HG02943 (cell line): Measurements from ENCODE around the gene CFAP46.

Source experiments
- ATAC-seq: cut with Tn5 transposase; IDR thresholded peaks from one replicate; pipeline ENCODE4 v1.9.1; 2021; ENCODE audit warnings: mild to moderate bottlenecking, low read depth, moderate library complexity; ENCODE audit not compliant: unreplicated experiment

CFAP46 gene

DNA sequence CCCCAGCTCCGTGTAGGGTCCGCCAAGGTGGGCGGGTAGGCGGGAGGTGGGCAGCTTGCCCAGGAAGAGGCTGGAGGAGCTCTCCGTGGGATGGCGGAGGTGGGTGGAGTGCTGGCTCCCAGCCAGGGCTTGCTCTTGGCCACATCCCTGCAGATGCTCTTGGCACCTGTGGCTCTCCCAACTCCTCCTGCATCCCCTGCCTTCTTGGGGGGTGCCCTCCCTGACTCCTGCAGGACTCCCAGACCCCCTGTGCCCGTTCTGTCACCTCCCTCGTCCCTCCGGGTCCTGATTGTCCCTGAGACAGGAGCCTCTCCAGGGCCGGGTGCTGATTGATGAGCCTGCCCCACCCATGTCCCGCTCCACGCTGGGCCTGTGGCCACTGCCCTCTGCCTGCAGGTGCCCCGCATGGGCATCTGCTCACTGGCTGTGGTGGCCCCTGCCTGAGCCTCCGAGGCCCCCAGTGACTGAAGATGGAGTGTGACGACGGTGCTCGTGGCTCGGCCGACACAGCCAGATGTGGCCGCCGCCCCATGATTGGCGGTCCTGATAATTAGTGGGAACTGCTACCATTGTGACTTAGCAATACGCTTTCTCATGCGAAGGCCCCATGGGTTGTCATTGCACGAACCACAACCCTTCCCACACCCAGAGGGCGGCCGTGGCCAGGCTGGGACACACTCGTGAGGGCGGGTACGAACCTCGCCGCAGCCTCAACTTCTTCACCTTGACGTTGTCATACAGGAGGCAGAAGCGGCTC is 23.6 kb downstream of the CFAP46 start:
- no peak for ATAC-seq

DNA sequence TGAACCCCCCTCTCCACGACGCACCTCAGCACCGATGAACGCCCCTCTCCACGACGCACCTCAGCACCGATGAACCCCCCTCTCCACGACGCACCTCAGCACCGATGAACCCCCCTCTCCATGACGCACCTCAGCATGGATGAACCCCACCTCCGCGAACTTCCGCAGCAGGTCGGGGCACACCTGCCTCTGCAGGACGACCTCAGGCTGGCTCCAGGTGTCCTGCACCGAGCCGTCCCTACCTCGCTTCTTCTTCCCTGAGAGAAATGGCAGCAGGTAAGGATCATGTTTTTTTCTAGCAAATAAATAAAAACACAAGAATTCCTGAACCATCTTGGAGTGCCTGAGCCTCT is 24.1 kb downstream of the CFAP46 start:
- no peak for ATAC-seq

DNA sequence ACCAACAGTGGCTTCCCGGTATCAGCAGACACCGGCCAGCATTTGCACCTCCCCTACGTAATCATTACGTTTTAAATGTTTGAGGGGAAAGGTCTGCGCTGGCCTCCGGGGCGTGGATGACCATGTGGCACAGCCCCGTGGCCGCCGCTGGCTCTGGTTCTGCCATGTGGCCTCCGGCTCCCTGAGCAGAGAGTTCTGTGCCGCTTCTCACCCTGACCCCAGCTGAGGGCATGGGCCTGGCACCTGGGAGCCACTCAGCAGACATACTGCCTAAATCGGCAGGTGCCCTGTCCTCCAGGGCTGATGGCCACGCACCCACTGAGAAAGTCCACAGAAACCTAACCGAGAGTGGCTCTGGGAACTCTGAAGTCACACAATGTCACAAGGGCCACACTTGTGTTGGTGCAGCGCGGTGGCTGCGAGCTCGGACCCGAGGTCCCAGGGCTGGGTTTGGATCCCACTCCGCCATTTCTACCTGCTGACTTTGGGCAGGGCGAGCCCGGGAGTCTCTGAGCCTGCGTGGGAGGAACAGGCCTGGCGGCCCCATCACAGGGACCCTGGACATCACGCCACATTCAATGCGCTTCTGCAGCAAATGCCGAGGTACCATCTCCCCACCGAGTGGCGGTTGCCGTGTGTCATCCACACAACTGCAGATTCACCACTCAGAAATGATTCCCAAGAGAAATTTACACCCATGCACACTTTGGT is 25.3 kb downstream of the CFAP46 start:
- no peak for ATAC-seq

DNA sequence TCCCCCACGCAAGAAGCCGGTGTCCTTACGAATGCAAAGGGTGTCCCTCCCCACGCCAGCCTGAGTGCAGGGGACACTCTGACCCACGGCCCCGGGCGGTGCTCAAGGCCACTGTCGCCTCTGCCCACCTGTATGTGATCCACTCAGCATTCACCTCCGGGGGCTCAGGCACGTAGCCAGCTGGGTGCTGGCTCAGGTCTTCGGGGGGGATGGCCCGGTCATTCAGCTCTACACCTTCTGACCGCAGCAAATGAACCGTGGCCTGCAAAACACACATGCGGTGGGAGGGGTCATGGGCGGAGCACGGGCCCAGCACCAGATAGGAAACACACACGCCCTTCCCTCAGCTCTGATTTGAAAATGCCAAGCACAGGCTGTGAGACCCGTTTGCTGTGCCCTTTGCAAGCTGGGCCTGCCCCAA is 25.9 kb downstream of the CFAP46 start:
- no peak for ATAC-seq

DNA sequence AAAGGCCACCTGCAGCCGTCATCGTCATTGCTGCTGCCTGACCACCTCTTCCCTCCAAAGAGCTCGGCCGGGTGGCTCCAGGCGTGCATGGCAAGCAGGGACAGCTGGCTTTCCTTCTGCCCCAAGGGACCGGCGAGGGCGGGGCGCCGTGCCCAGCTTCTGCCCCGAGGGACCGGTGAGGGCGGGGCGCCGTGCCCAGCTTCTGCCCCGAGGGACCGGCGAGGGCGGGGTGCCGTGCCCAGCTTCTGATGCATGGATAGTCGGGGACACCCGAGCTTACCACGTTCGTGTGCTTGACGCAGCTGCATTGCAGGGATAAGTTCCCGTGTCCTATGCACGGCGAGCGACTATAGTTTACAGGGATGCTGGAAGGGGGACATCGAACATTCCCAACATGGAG is 27.0 kb downstream of the CFAP46 start:
- ATAC-seq: no peak

DNA sequence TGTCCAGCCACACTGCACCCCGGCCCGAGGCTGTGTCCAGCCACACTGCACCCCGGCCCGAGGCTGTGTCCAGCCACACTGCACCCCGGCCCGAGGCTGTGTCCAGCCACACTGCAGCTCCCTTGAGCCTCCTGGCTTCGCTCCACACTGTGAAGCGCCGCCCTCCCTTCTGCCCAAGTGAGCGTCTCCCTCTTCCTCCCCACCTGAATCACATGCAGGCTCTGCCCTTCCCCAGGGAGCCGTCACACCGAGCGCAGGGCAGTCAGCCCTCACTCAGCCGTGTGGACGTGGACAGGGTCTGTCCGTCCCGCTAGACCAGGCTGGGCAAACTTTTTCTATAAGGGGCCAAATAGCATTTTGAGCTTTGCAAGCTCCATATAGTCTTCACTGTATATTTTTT is 27.6 kb downstream of the CFAP46 start:
- ATAC-seq: no peak

DNA sequence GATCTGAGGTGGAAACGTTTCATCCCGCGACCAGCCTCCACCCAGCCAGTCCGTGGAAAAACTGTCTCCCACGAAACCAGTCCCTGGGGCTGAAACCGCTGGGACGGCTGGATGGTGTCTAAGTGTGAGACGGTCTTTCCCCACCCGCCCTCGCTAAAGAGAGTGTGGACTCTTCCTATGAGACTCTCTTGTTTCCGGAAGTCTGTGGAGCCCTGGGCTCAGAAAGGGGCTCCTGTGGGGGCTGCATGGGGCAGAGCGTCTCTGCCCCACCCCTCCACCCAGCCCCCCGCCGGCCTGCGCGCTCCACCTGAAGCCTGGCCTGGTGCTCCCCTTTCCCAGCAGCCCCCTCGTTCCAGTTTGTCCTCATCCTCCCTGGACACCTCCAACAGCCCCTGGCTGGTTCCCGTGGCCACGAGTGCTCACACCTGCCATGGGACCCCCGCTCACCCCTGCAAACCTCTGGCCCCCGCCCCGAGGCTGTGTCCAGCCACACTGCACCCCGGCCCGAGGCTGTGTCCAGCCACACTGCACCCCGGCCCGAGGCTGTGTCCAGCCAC is 28.7 kb downstream of the CFAP46 start:
- no peak for ATAC-seq

DNA sequence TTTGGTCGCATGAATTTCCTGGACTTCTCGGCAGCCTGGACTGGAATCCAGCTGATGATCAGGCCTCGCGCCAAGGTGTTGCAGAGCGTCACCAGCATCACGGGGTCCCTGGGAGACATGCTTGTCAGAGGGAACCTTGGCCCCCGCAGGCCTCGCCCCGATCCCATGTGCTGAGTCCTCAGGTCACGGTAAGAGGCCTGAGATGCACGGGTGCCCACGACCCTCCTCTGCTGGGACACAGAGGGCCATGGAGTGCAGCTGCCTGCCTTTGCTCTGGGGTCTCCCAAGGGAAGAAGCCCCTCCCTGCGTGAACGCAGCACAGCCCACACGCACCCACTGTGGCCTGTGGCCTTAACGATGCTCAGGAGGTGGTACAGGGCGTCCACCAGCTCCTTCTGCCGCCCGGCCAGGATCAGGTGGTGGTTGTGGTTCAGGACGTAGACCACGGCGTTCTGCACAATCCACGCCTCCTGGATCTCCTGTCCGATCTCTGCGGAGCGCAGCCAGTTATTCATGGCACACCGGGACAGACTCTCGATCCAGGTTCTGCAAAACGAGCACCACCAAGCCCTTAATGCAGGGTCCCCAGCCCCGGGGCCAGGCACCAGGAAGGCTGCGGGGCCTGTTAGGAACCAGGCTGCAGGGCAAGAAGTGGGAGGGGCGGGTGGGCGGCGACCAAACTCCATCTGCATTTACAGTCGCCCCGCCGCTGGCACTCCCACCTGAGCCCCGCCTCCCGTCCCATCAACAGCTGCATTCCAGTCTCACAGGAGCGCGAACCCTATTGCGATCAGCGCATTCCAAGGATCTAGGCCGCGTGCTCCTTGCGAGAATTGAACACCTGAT is 29.4 kb downstream of the CFAP46 start:
- ATAC-seq: no peak

DNA sequence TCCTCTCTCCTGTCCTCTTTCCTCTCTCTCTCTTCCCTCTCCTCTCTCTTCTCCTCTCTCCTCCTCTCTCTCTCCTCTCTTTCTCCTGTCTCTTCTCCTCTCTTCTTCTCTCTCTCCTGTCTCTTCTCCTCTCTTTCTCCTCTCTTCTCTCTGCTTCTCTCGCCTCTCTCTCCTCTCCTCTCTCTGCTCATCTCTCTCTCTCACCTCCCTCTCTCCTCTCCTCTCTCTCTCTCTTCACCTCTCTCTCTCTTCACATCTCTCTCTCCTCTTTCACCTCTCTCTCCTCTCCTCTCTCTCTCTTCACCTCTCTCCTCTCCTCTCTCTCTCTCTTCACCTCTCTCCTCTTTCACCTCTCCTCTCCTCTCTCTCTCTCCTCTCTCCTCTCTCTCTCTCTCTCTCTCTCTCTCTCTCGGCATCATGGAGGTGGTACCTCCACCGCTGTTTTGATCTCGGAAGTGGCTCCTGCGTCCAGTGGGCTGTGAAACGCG is 30.1 kb downstream of the CFAP46 start:
- no peak for ATAC-seq

DNA sequence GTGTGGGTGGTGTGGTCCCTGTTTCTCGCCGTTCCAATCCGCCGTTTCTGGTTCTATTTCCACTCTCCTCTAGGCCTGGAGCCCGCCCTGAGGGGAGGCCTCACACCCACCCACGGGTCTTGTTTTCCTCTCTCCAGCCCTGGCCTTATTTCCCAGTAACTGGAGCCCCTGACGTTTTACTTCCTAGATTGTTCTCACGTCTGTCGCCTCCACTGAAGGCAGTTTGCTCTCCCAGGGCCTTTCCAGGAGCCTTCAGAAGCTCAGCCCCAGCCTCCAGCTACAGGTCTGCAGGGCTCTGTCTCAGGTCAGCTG is 30.6 kb downstream of the CFAP46 start:
- ATAC-seq: no peak

DNA sequence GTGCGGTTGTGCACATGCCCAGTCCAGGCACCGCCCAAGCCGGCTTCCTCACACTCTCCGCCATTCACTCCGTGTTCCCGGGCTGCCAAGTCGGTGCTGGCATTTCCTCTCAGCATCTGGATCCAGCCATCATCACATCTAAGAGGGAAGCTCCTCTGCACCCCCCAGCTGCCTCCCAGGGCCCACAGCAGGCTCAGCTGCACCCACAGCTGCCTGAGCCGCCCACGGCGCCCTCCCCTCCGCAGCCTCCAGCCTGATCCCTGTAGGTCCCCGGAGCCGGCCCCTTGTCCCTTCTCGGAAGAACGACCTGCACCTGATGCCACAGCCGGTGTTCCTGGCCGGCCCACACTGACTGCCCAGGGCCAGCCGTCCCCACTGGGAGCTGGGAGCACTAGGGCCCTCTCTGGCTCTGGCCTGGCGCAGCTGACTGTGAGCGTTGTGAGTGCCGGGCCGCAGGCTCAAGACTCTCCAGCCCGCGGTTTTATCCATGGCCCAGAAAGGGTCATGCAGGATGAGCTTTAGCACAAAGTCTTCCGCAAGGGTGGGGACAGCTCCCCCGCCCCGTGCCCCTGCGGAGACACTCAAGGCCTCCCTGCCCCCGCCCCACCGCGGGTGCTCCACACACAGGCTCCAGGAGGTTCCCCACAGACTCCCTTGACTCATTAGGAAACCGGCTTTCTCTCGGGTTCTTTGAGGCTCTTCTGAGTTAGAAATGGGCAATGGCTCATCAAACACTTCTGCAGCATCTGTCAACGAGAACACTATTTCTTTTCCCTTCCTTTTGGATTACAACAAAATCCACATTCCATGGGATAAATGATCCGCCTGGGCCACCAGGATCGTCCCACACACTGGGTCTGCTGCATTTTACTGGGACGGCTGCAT is 31.2 kb downstream of the CFAP46 start:
- no peak for ATAC-seq

DNA sequence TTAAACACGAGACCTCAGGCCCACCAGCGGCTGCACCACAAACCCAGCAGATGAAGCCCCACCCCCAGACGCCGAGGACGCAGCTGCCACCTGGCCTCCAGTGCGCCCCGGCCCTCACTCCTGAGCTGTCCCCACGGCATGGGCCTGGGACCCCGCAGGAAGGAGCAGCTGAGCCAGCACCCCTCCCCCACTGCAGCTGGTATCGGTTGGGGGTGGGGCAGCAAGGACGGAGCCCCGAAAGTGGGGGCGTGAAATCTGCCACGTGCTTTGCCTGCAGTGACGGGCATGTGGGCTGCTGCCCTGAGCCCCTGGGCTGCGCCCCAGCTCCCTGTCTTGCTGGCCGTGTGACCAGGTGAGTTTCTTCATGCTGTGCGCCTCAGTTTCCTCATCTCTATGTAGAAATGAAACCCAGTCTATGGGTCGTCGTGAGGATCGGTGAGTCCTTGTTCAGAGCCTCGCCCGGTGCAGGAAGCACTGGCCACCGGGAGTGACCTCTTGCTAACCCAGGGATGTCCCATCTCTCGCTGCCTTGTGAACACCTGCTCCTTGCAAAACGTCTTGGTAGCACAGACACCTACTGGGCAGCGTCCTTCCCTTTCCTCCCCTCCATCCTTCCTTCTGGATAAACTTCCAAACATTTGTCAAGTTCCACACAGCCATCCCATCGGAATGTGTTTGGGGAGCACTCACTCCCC is 32.0 kb downstream of the CFAP46 start:
- no peak for ATAC-seq

DNA sequence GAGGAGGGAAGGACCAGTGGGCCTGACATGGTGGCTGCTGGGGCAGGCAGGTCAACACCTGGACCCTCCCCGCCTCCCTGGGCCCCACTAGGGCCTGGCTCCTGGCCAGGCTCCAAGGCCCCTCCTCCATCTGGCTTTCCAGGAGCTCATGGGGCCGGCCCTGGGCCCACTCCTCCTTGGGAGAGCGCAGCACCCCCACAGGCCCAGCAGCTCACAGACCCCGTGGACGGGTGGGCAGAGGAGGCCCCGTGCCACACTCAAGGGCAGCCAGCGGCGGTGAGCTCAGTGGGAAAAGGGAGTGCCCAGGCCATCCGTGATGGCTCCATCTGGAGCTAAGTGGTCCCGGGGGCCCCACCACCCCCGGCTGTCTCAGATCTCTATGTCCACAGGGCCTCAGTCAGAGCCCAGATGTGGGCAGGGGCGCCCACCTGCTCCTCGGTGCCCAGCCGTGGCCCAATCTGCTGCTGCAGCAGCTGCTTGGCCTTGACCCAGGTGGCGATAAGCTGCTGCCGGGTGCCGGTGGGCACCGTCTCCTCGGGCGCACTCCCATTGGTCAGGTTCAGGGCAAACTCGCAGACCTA is 32.8 kb downstream of the CFAP46 start:
- no peak for ATAC-seq

DNA sequence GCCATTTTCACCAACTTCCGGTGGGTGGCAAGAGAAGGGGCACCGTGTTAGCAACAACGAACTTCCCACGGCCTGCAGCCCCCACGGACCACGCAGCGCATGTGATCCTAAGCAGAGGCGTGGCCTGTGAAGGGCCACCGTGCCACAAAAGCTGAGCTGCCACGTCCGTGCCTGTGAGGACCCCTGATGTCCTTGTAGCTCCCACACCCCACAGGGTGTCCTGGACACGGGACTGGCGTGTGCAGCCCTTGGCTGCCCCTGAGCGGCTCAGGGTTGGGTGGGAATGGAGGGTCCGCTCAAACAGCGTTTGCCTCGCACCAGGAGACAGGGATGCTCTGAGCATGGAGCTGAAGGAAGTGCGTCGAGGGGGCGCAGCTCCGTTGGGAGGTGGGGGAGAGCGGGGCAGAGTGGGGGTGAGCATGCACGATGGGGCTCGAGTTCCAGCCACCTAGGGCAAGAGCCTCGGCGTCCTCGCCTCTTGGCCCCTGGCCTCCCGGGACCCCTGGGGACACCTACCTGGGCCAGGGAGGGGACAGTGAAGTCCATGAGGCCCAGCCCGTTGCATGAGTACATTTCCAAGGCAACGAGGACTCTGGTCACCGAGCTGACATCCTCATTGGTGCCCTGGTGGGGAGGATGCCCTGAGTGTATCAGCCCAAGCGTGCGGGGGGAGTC is 33.6 kb downstream of the CFAP46 start:
- no peak for ATAC-seq

DNA sequence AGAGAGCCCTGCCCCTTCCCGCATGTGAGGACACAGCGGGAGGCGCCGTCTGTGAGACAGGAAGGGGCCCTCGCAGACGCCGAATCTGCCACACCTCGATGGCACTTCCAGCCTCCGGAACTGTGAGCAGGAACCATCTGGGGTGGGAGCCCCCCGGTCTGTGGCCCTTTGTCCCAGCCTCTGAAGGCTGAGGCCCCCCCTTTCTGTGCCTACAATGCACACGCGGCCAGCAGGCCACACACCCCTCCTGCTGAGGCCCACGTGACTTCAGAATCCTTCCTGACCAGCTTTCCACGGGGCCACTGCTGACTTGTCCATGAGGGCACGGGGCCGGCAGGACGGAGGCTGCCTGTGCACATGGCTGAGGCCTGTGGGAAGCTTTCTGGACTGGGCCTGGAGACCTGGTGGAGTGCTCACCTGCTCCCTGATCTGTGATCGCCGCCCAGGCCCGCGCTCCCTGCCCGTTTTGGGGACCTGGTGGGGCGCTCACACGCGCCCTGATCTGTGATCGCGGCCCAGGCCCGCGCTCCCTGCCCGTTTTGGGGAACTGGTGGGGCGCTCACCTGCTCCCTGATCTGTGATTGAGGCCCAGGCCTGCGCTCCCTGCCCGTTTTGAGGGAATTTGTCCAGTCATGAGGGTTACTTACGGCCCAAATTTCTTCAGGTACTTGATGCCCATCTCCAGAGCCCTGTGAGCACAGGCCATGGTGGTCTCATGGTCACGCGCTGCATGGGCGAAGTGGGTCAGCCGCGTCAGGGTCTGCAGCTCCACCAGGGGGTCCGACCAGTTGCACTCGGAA is 34.3 kb downstream of the CFAP46 start:
- no peak for ATAC-seq

DNA sequence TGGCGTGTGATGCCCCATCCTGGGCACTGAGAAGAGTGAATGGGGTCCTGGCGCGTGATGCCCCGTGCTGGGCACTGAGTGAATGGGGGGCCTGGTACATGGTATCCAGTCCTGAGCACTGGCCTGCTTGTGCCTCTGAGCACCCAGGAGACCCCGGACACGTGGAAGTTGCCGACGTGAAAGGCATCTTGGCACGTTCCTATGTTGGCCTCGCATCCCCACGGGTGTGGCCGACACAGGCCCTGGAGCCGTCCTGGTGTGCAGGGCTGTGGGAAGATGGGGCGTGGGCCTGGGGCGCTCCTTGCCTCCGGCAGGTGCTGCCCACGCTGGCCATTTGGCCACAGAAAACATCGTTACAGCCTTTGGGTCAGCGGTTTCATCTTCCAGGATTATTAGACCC is 35.5 kb downstream of the CFAP46 start:
- no peak for ATAC-seq

DNA sequence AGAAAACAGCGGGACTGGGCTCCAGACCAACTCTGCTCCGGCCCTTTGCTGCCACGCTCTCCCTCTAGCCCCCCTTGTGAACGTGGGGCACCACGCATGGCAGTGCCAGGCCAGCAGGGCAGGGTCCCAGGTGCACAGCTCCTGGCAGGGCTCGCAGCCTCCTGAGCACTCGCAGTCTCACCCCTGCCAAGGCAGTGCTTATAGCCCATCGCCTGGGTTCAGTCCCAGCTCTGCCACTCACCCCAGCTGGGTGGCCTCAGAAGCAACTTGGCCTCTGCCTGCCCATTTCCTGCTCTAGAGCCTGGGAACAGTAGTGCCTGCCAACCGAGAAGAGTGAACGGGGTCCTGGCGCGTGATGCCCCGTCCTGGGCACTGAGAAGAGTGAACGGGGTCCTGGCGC is 36.3 kb downstream of the CFAP46 start:
- no peak for ATAC-seq

DNA sequence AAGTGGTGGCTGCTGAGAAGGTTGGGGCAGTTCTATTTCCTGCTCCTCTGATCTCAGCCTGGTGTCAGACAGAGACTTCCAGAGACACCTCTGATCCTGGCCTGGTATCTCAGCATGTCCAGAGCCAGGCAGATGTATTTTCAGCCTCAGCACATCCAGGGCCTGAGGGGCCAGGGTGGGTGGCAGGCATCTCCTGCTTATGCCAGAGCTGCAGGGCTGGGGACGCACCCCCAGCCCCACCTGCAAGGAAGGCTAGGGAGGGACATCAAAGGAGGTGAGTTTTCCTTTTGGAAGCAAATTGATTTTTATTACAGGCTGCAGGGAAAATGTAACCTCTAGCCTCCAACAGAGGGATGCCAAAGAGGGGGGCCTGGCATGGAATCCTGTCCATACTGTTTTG is 36.7 kb downstream of the CFAP46 start:
- no peak for ATAC-seq
